GM12865 (cell line): ENCODE results near the gene APBA2.

Experiments used
- DNase-seq: peaks from one replicate; pipeline ENCODE4 v3.0.0; 2010; ENCODE audit warnings: low read depth
- H3K4me3 ChIP-seq: 2 replicates; pipeline ENCODE4 v1.5.1; 2011; ENCODE audit warnings: mild to moderate bottlenecking, low read depth, low read length, control low read depth
- CTCF ChIP-seq: IDR thresholded peaks from 2 replicates; pipeline ENCODE4 v1.5.1; 2011; ENCODE audit warnings: low read length, control low read depth, low read depth, inconsistent platforms; ENCODE audit not compliant: insufficient read depth; ENCODE audit errors: missing control alignments

The APBA2 gene

GRCh38 chr15:29065571-29065970 is 179.8 kb downstream of the APBA2 start:
- DNase-seq = no peak
- TF ChIP-seq CTCF = no peak

GRCh38 chr15:29066310-29066709 is 180.5 kb downstream of the APBA2 start:
- no peak overlapping the region for H3K4me3 ChIP-seq
- no peak for DNase-seq
- TF ChIP-seq CTCF = no peak

More at GRCh38 chr15:29065571-29065970, 179.8 kb downstream of the APBA2 start:
- no peak overlapping the region for H3K4me3 ChIP-seq

- H3K4me3 ChIP-seq = no peak overlapping the region
- TF ChIP-seq CTCF = no peak
- no peak for DNase-seq
Observed at GRCh38 chr15:29066838-29067237, 181.1 kb downstream of the APBA2 start.

GRCh38 chr15:29067949-29068348 is 182.2 kb downstream of the APBA2 start:
- no peak overlapping the region for H3K4me3 ChIP-seq
- DNase-seq = no peak
- TF ChIP-seq CTCF = no peak

- TF ChIP-seq CTCF = no peak
- no peak overlapping the region for H3K4me3 ChIP-seq
- no peak for DNase-seq
Observed at GRCh38 chr15:29070471-29071231, 184.9 kb downstream of the APBA2 start.

GRCh38 chr15:29071232-29071881 is 185.6 kb downstream of the APBA2 start:
- no peak for DNase-seq
- H3K4me3 ChIP-seq = no peak overlapping the region
- no peak for TF ChIP-seq CTCF
